Liver (tissue), 3 donors: Measurements from ENCODE around the gene IRGQ.

Experiments
- ATF3 ChIP-seq: IDR thresholded peaks from 2 replicates; pipeline ENCODE4 v1.6.1; 2016; ENCODE audit warnings: antibody characterized with exemption
- CTCF ChIP-seq: fragments of 150-350 bp; IDR thresholded peaks from 2 replicates; pipeline ENCODE4 v1.5.1; 2017; ENCODE audit warnings: improper control_type of control experiment, low read depth, low read length; ENCODE audit not compliant: missing input control
- EGR1 ChIP-seq, 2 donors: IDR thresholded peaks; 2 replicates each; pipeline ENCODE4 v1.6.1; 2016 to 2018; ENCODE audit warnings: antibody characterized with exemption in 2 of 2, low read depth in 2 of 2
- GABPA ChIP-seq, 2 donors: IDR thresholded peaks in 1 of 2; conservative IDR thresholded peaks in 1 of 2; 2 replicates each; pipeline ENCODE4 v1.6.1; 2016; ENCODE audit warnings: antibody characterized with exemption in 2 of 2, mild to moderate bottlenecking in 1 of 2, moderate library complexity in 1 of 2
- JUND ChIP-seq, 2 donors: IDR thresholded peaks; 2 replicates each; pipeline ENCODE4 v1.6.1; 2016; ENCODE audit warnings: antibody characterized with exemption in 2 of 2
- MAX ChIP-seq: IDR thresholded peaks from 2 replicates; pipeline ENCODE4 v1.6.1; 2016; ENCODE audit warnings: antibody characterized with exemption
- RAD21 ChIP-seq, 2 donors: IDR thresholded peaks; 2 replicates each; pipeline ENCODE4 v1.6.1; 2016; ENCODE audit warnings: antibody characterized with exemption in 2 of 2, mild to moderate bottlenecking in 2 of 2
- REST ChIP-seq: IDR thresholded peaks from 2 replicates; pipeline ENCODE4 v1.6.1; 2016; ENCODE audit warnings: antibody characterized with exemption, mild to moderate bottlenecking
- RXRA ChIP-seq, 2 donors: IDR thresholded peaks; 2 replicates each; pipeline ENCODE4 v1.6.1; 2017 to 2018; ENCODE audit warnings: antibody characterized with exemption in 2 of 2, mild to moderate bottlenecking in 1 of 2
- SP1 ChIP-seq: IDR thresholded peaks from 2 replicates; pipeline ENCODE4 v1.6.1; 2018; ENCODE audit warnings: antibody characterized with exemption, mild to moderate bottlenecking
- YY1 ChIP-seq: IDR thresholded peaks from 2 replicates; pipeline ENCODE4 v1.6.1; 2016; ENCODE audit warnings: antibody characterized with exemption, mild to moderate bottlenecking
- ZBTB33 ChIP-seq: IDR thresholded peaks from 2 replicates; pipeline ENCODE4 v1.6.1; 2016; ENCODE audit warnings: antibody characterized with exemption
- donor health status: healthy.
- donor health status: healthy.

- TF ChIP-seq REST (no peak), CTCF (no peak), GABPA (IDR thresholded peaks at IDR 0.05 in 1 of 2, conservative IDR thresholded peaks at IDR 0.05 in 1 of 2) (no peak), SP1 (no peak), ZBTB33 (no peak), RXRA (IDR thresholded peaks at IDR 0.05) (no peak), MAX (no peak), EGR1 (IDR thresholded peaks at IDR 0.05; ENCODE audit: low read depth in 2 of 2) (no peak), YY1 (no peak), JUND (IDR thresholded peaks at IDR 0.05) (no peak), RAD21 (IDR thresholded peaks at IDR 0.05) (no peak), ATF3 (no peak)
Measured at GRCh38 chr19:43538922-43539321, 57.0 kb downstream of the IRGQ start.
